ENCODE results near the gene PTPRT. TPM values are rescaled to one million over a fixed set of nuclear protein-coding genes. Genes with fewer than 3 reads are reported as not detected.

Gene PTPRT
- total and polyA plus RNA-seq, 10 of the 15 experiments (the other 5 are each of a cell fraction or from before 2014, with no cell fraction given) = not detected

GRCh38 chr20:42152575-42152974 lies 1037.1 kb downstream of the PTPRT start:
- Histone ChIP-seq H3K9ac (ENCODE audit: control insufficient read depth, insufficient read depth, low read length) (no peak overlapping the region), H4K20me1 (ENCODE audit: control insufficient read depth, insufficient read depth) (no peaks in the 10 kb centered on the region), H3K4me2 (ENCODE audit: control insufficient read depth, insufficient read depth) (no peak overlapping the region), H3K9me3 (replicated peaks; ENCODE audit: control insufficient read depth, insufficient read depth, low read length) (no peaks in the 10 kb centered on the region), H3K27ac (ENCODE audit: control insufficient read depth, insufficient read depth) (no peak overlapping the region), H3K79me2 (ENCODE audit: control insufficient read depth, insufficient read depth, low read length) (no peaks in the 10 kb centered on the region), H2AFZ (ENCODE audit: control insufficient read depth, low read depth, low read length) (no peak overlapping the region), H3K4me3 (no peak overlapping the region), H3K27me3 (replicated peaks in 1 of 2; ENCODE audit: control insufficient read depth in 2 of 2, insufficient read depth in 2 of 2, low read length in 1 of 2) (no peaks in the 10 kb centered on the region), H3K4me1 (ENCODE audit: control insufficient read depth, insufficient read depth, low read length) (no peaks in the 10 kb centered on the region), H3K36me3 (ENCODE audit: control insufficient read depth in 2 of 2, insufficient read depth in 2 of 2, low read length in 1 of 2) (no peaks in the 10 kb centered on the region)
- SMC1A ChIA-PET (ENCODE audit: uncharacterized antibody, unreplicated experiment) = no interaction called here
- BruUV-seq (replicated peaks) = no TSS peak
- intact Hi-C loops (cut with micrococcal nuclease; ENCODE audit: unreplicated experiment) = no loop called here
- 45% methylated on average over 6 of the region's 6 CpGs for WGBS (ENCODE audit: insufficient coverage, insufficient replicate concordance, low lambda C conversion rate, missing lambda C conversion rate)
- no peak for TF ChIP-seq POU2F2 (IDR thresholded peaks at IDR 0.05; ENCODE audit: borderline replicate concordance, low read depth, low read length)
- TF ChIP-seq E2F8 (IDR thresholded peaks at IDR 0.05; ENCODE audit: low read depth, partially characterized antibody) = no peak
- TF ChIP-seq IRF3 (IDR thresholded peaks at IDR 0.05) = no peak
- no peak for TF ChIP-seq MTA2 (IDR thresholded peaks at IDR 0.05; ENCODE audit: low read depth)
- no peak for TF ChIP-seq NFYA (IDR thresholded peaks at IDR 0.05; ENCODE audit: borderline replicate concordance, low read depth, low read length)
- TF ChIP-seq SUPT20H (IDR thresholded peaks at IDR 0.05; ENCODE audit: borderline replicate concordance, control insufficient read depth, low read depth, low read length) = no peak
- no peak for TF ChIP-seq ZNF622 (IDR thresholded peaks at IDR 0.05)
- no peak for TF ChIP-seq BACH1 (IDR thresholded peaks at IDR 0.05; ENCODE audit: borderline replicate concordance)
- no peak for TF ChIP-seq BCL3 (IDR thresholded peaks at IDR 0.05; ENCODE audit: borderline replicate concordance, insufficient read depth, low read depth, low read length, poor library complexity, severe bottlenecking)
- TF ChIP-seq FOS (IDR thresholded peaks at IDR 0.05; ENCODE audit: borderline replicate concordance, extremely low read depth, insufficient read length) = no peak
- no peak for TF ChIP-seq MXI1 (IDR thresholded peaks at IDR 0.05; ENCODE audit: low read depth, low read length)
- TF ChIP-seq PBX3 (IDR thresholded peaks at IDR 0.05; ENCODE audit: insufficient replicate concordance, low read depth, low read length) = no peak
- no peak for TF ChIP-seq CTCF (IDR thresholded peaks at IDR 0.05 in 2 of 3, conservative IDR thresholded peaks at IDR 0.05 in 1 of 3; ENCODE audit: control insufficient read depth in 2 of 3, extremely low read depth in 1 of 3, insufficient read depth in 1 of 3, low read depth in 3 of 3, low read length in 3 of 3)
- CTCF ChIA-PET = no interaction called here
- FAIRE-seq (no peak), ATAC-seq (no peak), DNase-seq (ENCODE audit: low read depth, low spot score) (no peak)
- POLR2A ChIA-PET = no interaction called here
- in situ Hi-C loops (cut with MboI) = no loop called here
- RAD21 ChIA-PET (ENCODE audit: unreplicated experiment) = no interaction called here
